HG03457 (cell line): ENCODE measurements around the gene DNAJC16.
"Not testable (repeated sequence)": the region's sequence is repeated elsewhere in the genome, so short reads cannot be mapped to it uniquely, and the experiment has no call there.

ENCODE experiments used
- ATAC-seq: cut with Tn5 transposase; IDR thresholded peaks from one replicate; pipeline ENCODE4 v1.9.1; 2021; ENCODE audit warnings: moderate number of reproducible peaks; ENCODE audit not compliant: unreplicated experiment

Gene DNAJC16

DNA sequence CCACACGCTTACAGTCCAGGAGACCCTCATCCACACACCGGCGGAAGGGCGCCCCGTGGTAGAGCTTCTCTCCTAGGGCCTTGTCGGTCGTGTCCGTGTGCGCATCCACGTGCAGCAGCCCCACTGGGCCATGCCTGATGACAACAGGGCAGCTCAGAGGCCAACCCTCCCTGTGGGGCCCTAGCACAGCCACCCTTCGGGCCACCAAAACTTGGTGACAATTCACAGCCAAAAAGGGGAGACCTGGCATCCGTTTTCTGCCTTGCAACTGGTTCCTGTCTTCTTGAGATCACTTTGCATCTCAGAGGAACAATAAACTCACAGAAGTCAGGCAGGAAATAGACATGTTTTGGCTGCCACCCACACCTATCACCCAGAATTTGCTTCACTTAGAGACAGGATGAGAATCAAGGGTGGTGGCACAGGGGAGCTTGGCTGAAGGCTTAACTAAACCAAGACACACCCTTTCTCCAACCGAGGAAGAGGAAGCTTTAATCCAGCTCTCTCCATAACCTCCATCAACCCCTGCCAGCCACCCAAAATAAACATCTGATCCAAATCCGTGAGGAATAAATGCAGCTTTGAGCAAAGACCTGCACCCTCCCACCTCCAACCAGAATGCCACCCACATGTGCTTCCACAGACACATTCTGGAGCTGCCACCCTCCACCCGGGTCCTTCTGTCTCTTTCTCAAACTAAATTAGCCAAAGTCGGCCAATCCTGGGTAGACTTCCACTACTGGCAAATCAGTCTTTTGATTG, 52.5 kb downstream of the DNAJC16 start:
- no peak for ATAC-seq

DNA sequence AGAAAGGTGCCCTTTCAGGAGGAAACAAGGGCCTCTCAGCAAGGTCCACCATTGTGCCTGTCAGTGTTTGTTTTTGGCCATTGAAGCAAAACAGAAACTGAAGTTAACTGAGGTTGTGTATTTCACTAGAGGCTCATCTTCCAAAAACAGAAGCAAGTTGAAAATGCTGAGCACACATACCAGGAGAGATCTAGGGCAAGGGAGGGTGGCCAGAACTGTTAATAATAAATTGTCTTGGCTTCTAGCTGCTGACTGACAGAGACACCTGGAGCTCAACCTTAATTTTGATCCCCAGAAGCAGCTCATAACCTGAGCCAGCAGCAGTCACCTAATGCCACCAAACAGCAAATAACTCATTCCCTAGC, 53.0 kb downstream of the DNAJC16 start:
- ATAC-seq, result no peak

DNA sequence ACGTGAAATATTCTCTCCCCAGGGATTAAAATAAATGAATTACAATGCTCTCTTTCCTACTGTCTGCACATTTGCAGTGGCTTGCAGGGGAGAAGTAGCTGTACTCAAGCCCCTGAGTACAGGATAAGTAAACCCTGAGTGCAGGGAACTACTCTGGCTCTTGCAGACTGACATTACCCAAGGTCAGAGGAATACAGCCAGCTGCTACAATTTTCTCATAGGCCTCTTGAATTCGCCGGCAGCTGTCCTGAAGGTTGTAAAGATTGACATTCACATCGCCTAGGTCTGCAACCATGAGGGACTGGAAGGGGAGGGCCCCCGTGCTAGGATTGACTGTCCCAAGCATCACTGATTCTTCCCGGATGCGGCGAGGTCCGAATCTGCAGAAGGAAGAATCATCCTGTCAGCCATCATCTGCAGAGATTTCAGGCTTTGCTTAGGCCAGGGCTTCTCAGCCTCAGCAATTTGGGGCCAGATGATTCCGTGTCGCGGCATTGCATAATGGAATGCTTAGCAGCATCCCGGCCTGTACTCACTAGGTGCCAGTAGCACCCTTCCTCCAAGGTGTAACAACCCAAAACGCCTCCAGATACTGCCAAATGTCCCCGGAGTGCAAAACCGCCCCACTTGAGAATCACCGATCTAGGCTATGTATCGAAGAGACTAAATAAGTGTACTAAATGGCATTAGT, 56.5 kb downstream of the DNAJC16 start:
- ATAC-seq, result no peak

DNA sequence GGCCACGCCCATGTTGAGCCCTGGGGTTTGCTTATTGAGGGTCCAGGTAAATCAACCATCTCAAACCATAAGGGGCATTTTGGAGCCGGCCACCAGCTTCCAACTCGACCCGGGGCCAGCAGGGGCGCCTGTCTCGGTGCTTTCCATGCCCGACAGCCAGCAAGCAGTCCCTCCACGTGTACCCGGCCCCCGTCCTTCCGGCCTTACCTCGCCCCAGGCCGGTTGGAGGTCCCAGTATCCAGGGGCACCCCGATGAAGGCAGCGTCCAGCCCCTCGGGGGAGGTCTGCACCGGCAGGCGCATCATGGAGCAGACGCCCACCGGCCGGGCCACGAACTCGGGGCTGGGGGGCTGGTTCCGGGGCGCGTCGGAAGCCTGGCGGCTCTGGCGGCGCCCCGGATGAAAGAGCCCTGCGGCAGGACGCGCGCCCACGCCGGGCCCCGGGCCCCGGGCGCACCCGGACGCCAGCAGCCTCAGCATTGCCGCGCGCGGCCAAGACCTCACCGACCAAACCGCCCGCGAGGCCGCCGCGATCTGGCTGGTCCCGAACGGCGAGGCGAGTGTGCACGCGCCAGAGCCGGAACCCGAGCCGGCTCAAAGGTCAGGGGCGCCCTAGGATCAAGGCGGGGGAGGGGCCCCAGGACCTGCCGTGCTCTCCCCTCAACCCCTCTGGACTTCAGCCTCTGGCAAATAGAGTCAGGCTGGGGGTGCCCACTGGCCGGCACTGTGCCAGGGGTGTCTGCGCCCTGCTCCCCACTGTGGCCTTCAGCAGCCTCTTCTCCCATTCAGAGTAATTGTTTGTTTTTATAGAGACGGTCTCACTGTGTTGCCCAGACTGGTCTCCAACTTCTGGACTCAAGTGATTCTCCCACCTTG, 58.1 kb downstream of the DNAJC16 start, which contains the start of gene AGMAT:
Gene AGMAT, minus strand, starts transcription at position 563 of the 875 bp plus-strand sequence. Its CDS starts 84 bp downstream, at position 479.
- ATAC-seq, result no peak

DNA sequence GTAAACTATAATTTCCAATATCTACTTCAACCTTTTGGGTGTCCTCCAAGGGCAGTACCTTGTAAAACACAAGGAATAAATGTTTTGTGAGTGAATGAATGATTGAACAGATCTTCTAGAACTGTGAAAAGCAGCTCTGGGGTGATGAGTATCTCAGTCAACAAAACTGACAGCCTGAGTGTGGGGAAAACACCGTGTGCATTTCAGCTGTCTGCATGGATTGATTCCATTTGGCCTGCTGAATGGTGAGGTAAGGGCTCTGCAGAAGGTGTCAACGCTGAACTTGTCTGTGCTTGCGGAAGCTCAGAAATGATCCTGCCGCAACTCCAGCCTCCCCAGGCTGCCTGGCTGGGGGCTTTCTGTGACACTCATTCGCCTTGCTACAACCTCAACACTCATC, 65.6 kb downstream of the DNAJC16 start:
- ATAC-seq, result no peak

DNA sequence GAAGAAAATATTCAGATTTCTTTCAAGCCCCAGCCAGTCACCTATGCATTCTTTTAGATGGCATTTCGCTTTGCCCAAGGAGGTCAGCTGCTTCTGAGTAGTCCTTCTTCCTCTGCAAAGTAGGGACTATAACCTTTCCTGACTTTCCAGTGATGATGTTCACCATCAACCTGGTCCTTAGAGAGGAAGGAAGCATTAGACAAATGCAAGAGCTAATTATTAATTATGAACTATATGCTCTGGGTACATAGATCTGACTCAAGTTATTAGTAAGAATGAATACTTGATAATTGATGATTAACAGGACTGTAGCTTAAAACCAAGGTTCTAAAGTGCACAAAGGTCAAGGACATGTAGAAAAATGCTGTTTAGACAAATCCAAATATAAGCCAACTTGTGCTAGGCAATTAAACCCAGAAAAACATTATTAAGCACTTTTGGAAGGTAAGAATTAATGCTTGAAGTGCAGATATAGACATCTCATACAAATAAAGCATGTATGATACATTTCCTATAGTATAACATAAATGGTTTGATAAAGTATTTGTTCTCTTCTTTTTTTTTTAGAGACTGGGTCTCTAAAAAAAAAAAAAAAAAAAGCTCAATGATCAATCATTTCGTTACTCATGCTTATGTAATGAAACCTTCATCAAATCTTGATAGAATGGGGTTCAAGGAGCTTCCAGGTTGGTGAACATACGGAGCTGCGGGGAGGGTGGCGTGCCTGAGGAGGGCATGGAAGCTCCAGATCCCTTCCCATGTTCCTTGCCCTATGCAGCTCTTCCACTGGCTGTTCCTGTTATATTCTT, 69.4 kb downstream of the DNAJC16 start:
- ATAC-seq, result no peak

DNA sequence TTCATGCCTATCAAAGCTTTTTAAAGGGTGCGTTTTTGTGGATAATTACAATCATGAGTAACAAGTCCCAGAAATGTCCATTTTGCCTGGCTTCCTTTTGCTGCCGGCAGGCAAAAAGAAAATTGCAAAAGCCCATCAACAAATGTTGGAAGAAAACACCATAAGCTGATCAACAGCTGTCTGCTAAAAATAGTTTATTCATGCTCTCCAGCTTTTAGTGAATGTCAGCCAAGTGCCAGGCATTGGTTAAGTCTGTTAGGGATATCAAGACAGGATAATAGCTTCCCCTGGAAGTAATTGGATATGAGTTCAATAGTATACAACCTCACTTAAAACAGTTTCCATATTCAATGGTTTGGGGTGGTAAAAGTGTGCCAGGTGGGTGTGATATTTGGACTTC, 71.8 kb downstream of the DNAJC16 start:
- ATAC-seq, result no peak

DNA sequence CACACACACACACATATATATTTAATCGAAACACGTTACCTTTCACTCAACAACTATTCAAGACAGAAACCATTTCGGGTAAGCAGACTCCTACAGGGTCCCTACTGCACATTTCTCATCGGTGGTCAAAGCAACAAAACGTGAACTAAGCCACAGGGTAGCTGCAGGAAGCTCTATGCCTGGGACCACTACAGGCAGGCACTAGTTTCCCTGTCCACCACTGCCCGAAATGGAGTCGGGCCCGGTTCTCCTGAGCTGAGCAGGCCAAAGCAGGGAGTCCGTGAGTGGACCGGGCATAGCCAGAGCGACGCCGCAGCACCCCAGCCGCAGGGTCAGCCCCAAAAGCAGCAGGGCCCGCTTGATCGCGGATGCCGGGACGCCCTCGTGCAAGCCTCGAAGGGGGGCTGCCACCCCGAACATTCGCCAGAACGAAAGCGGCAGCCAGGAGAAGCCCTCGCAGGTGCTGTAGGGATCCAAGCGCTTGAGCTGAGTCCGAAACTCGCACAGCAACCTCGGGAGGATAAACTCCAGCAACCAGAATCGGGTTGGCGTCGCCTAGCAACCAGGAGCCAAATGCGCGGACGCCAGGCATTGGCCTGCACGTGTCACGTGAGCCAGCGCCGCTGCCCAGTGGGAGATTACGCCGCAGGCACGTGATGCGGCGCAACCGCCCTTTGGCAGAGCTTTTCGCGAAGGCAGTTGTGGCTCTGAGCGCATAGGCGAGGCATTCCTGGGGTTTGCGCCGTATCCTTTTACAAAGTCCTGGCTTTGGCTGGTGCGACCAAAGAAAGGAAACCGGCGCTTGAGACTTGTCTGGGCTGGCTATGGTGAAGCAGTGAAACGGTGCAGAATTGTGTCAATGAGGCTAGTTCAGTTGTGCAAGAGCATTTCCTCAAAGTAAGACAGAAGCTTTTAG, 76.7 kb downstream of the DNAJC16 start:
- peak; percentile 88 for ATAC-seq

DNA sequence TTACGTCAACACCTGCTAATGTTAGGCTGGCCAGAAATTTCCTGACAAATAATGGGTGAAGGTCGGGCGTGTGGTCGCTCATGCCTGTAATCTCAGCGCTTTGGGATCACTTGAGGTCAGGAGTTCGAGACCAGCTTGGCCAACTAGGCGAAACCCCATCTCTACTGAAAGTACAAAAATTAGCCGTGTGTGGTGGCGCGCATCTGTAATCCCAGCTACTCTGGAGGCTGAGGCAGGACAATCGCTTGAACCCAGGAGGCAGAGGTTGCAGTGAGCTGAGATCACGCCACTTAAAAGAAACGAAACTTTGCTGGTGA, 77.3 kb downstream of the DNAJC16 start:
- not testable (repeated sequence) for ATAC-seq

DNA sequence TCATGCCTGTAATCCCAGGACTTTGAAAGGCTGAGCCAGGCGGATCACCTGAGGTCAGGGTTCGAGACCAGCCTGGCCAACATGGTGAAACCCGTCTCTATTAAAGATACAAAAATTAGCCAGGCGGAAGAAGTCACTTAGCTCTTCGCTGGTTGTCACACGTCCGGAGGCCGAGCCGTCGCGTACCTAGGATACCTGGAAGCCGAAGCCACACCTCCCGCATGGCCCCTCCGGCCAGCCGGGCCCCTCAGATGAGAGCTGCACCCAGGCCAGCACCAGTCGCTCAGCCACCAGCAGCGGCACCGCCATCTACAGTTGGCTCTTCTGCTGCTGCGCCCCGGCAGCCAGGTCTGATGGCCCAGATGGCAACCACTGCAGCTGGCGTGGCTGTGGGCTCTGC, 77.8 kb downstream of the DNAJC16 start:
- ATAC-seq, result not testable (repeated sequence)

DNA sequence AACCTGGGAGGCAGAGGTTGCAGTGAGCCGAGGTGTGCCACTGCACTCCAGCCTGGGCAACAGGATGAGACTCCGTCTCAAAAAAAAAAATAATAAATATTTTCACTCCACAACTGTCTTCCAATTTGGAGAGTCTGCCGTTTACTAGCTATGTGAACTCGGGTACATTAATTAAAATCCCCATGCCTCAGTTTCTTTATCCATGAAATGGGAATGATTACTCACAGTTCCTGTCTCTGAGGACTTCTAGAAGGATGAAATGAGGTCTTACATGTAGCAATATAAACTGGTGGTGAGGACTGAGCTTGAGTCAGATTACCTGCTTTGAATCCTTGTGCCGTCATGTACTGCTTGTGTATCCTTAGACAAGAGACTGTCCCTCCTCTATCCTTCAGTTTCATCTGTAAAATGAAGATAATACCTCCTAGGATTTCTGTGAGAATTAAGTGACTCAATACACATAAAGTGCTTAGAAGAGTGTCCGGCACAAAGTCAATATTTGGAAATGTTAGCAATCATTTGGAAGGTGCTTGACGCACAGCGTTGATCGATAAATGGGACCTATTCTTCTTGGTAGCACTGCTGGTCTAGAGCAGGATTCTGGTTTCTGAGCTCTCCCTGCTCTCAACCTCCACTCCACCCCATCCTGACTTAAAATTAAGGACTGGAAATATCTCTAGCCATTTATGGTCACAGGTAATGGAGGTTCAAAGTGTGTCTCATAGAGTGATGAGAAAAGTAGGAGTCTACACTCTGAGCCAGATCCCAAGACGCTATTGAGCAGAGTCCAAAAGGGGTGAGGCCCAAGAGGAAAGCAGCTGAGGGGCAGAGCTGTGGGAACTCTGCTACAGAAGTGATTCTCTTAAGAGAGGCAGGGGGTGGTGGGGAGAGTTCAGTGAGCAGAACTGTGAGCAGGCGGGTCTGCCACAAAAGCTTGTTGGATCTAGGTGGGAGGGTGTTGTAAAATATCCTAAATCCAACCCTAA, 79.0 kb downstream of the DNAJC16 start:
- ATAC-seq, result no peak

DNA sequence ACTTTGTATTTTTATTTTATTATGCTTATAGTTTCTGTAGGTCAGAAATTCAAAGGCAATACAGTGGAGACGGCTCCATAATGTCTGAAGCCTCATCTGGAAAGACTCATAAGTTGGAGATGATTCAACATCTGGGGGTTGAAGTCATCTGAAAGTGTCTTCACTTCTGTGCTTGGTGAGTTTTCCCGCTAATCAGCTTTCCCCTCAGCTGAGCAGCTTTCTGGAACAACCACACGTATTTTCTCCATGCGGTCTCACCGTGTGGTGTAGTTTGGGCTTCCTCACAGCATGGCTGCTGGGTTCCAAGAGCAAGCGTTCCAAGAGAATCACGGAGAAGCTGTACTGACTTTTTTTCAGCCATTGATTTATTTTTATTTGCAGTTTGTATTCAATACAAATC, 83.0 kb downstream of the DNAJC16 start:
- no peak for ATAC-seq

DNA sequence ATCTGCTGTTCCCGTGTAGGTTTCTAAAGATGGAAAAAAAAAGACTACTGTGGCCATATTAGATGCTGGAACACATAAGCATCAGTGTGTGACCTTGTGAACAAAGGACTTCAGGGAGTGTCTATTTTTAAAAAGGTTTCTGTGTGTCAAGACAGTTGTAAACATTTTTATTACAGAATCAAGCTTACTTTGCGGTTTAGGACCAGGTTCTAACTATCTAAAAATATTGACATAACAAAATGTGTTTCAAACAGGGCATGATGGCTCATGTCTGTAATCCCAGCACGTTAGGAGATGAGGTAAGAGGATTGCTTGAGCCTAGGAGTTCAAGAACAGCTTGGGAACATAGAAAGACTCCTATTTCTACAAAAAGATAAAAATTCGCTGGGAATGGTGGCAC, 83.5 kb downstream of the DNAJC16 start:
- no peak for ATAC-seq

DNA sequence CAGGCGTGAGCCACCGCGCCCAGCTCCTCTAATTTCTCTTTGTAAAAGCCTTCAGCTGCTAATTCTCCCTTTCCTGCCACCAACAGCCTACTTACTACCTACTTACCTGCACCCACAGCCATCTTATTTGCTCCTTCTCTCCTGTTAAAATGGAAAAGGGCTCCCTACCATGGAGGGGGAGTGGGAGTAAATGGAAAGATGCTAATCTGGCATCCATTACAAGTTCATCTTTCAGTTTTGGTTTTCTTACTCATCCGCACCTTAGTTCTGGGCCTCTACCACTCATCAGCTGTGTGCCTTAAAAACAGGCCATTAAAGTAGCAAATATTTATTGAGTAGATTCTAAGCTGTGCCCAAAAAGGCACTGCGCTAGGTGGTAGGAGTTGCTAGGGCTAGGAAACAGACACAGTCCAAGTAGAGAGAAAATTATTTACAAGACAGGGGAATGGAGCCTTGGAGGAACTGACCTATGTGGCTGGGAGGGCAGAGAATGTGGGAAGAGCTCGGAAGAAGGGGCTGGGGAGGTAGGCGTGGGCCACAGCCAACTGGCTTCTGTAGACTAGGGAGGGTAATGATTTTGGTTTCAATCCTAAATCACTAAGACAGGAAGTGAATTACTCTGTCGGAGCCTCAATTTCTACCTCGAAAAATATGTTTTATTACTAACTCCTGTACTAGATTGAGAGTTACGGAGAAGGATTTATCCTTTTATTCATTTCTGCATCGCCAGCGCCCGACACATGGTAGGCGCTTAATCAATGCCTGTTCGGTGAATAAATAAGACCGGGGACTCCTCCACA, 89.9 kb downstream of the DNAJC16 start:
- ATAC-seq, result no peak

DNA sequence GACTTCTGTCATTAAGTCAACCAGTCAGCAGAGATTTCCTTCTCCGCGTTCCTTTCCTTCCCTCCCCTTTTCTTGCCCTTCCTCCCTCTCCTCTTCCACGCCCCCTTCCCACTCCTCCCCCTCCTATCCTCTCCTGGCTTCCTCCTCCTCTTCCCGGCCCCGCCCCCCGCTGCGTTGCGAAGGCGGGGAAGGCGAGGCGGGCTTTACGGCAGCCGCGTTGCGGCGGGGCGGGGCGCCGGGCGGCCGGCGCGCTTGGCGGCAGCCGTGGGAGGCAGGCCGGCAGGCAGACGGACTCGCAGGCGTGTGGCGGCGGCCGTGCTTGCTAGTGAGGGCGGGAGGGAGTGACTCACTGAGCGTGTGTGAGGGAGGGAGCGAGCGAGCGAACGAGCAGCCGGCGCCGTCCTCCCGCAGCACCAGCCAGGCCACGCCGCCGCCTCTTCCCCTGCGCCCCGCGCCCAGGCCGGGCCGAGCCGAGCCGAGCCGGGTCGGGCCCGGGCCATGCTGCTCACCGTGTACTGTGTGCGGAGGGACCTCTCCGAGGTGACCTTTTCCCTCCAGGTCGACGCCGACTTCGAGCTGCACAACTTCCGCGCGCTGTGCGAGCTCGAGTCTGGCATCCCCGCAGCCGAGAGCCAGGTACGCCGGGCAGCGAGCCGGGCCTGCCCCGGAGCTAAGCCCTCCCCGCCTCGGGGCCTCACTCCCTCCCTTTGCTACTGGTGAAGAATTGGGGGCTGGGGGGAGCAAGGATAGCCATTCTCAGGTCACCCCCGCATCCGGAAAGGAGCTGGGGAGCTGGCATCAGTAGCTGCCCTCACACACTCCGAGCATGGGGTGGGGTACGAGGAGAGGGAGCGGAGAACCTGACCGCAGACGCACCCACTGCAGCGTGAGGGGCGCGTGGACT, 90.8 kb downstream of the DNAJC16 start, which contains the start of gene DDI2:
Gene DDI2, plus strand, starts transcription at position 286 of the 904 bp plus-strand sequence. Its CDS starts 213 bp downstream, at position 499.
- ATAC-seq, result peak; percentile 51

DNA sequence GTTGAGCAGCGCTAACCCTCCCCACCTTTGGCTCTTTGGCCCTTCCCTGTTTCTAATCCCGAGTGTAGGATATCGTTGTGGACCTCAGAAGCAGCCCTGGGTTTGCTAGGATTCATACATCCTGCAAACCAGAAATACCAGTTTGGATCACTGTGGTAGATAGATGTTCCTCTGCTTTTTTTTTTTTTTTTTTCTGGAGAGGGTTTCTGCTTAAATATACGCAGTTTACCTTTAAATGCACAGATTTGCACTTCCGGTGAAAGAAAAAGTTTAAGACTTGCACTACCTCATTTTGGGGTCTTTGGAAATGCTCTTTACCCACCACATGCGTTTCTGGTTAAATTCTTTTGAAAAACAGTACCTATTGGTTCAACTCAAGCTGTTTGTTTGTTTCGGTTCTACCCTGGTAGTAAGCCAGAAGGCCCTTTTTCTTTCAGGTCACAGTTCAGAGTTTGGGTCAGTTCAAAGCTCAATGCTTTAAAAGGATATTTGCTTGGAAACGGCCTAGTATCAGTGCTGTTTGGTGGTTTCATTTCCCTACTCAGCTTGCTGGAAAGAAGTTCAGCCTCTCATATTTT, 91.5 kb downstream of the DNAJC16 start:
- peak; percentile 38 for ATAC-seq
